ENCODE measurements around the gene DUSP15.

The DUSP15 gene

GRCh38 chr20:31894980-31895675 is 24.8 kb upstream of the DUSP15 start:
- no peak for DNase-seq (ENCODE audit: low read depth in 4 of 4, low spot score in 1 of 4)

DNA sequence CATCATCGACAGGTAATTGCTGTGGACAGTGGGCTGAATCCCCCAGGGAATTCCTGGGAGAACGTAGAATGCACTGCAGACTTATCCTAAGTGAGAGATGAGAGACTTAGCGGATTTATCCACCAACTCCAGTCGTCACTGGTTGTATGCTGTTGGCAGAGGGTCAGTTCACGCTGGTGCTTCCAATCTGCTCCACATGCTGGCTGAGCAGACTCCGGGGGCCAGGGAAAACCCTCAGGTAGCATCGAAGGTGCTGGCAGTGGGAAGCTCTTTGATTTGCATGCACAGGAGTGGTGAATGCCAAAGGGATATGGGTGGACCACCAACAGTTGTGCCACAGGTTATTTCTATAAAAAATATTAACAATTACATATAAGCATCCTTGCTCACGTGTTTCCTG is 20.3 kb upstream of the DUSP15 start:
- no peak for DNase-seq (ENCODE audit: low read depth in 4 of 4, low spot score in 1 of 4)

- no peak for DNase-seq (ENCODE audit: low read depth in 4 of 4, low spot score in 1 of 4)
Observed at GRCh38 chr20:31883829-31884228, 13.5 kb upstream of the DUSP15 start.

- no peak for DNase-seq (ENCODE audit: low read depth in 4 of 4, low spot score in 1 of 4)
Observed at GRCh38 chr20:31881945-31882344, 11.6 kb upstream of the DUSP15 start.

DNA sequence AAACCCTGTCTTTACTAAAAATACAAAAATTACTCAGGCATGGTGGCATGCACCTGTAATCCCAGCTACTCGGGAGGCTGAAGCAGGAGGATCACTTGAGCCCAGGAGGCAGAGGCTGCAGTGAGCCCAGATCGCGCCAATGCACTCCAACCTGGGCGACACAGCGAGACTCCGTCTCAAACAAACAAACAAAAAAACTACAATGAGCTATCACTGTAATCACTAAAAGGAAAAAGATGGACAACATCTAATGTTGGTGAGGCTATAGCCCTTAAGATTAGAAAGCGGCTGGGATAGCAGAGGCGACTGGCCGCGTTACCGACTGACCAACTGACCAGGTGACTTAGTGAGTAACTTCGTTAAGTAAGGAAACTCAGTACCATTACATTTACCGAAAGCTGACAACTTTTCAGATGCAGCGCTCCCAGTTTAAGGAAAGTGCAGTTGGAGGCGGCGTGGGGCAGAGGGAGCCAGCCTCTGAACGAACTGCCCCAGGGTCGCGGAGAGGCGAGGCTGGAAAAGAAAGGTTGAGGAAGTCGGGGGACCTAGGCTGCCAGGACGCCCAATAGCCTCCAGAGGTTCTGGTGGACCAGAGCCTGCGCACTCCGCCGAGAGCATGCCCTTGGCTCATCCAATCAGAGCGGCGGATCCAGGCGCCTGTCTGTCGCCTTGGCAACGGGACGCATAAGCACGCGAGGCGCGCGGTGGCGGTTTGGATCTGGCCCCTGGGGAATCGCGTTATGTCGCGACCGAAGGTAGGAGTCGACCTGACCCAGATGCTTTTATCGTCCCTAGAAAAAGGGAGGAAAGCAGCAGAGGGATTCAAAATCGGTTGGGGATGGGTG is 9.0 kb upstream of the DUSP15 start:
- peak; percentile 59 to 83 (median 70) for DNase-seq (ENCODE audit: low read depth in 4 of 4, low spot score in 1 of 4)

GRCh38 chr20:31877684-31878083 is 7.4 kb upstream of the DUSP15 start:
- no peak for DNase-seq (ENCODE audit: low read depth in 4 of 4, low spot score in 1 of 4)

DNA sequence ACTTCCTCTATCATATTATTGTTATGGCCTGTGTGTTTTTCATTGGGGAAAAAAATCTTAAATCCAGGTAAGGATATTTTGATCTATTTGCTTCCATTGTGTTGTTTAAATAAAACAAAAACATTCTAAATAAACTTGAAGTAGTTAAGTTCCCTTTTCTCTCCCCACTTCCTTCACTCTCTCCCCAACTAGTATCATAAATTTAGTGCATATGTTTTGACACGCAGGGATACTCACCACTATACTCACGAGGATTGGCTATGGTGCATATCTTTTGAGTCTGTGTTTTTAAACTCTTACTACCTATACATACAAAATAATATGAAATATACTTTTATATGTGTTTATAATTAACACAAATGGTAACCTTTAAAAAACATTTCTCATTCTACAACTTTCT is 5.3 kb upstream of the DUSP15 start:
- no peak for DNase-seq (ENCODE audit: low read depth in 4 of 4, low spot score in 1 of 4)

GRCh38 chr20:31872406-31872805 is 2.1 kb upstream of the DUSP15 start:
- no peak for DNase-seq (ENCODE audit: low read depth in 4 of 4, low spot score in 1 of 4)

- DNase-seq (ENCODE audit: low read depth in 4 of 4, low spot score in 1 of 4): no peak
Observed at GRCh38 chr20:31871618-31871954, 1.3 kb upstream of the DUSP15 start.

GRCh38 chr20:31870726-31871617 is 645 bp upstream of the DUSP15 start:
- DNase-seq (ENCODE audit: low read depth in 4 of 4, low spot score in 1 of 4): no peak

DNA sequence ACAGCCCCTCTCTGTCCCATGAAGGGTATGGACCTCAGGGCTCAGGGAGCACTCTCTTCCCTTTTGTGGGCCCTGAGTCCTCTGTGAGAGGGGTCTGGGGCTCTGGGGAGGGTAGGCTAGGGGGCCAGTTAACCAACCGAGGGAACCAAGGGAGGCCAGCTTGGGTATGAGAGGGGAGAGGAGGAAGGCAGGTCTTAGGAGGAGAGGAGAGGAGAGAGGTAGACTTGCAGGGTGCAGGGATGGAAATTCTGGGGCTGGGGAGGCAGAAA is 720 bp downstream of the DUSP15 start:
- DNase-seq (ENCODE audit: low read depth in 4 of 4, low spot score in 1 of 4): no peak

DNA sequence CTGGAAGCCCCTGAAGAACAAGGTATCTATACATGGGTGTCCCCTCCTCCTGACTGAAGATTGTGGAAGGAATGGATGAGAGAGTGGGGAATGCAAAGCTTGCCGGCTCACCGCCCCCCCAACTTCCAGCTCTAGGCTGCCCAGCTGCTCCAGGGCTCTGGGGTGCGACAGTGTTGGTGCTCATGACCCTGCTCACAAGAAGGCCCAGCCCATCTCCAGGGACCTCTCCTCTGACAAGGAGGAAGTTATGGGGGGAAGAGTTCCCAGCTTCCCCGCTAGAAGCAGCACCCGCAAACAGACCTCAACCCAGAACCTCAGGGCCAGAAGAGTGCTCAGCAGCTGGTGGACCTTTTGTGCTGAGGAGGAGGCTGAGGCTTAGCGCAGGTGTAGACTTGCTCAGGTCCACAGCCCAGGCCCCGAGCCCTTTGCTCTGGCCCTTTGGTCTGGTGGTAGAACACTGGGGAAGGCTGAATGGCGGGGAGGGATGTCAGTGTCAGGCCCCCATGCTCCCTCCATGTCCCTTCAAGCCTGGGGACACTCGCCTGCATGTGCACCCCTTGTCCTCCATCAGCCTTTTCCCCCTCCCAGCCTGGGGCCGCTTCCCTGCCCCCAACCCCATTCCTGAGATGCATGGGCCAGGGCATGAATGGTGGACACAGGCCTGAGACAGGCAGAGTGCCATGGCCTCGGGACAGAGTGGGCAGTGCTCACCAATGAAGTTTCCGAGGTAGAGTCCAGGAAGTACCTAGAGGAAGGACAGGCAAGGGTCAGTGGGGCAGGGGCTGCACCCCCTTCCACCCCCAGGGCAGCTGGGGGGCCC is 1.3 kb downstream of the DUSP15 start:
- DNase-seq (ENCODE audit: low read depth in 4 of 4, low spot score in 1 of 4): no peak

GRCh38 chr20:31866221-31866620 is 4.1 kb downstream of the DUSP15 start:
- DNase-seq (ENCODE audit: low read depth in 4 of 4, low spot score in 1 of 4): no peak

- DNase-seq (ENCODE audit: low read depth in 4 of 4, low spot score in 1 of 4): no peak
Observed at GRCh38 chr20:31864521-31865400, 5.6 kb downstream of the DUSP15 start.

- no peak for DNase-seq (ENCODE audit: low read depth in 4 of 4, low spot score in 1 of 4)
Observed at GRCh38 chr20:31863296-31864085, 6.8 kb downstream of the DUSP15 start.

- DNase-seq (ENCODE audit: low read depth in 4 of 4, low spot score in 1 of 4): no peak
Observed at GRCh38 chr20:31862506-31862905, 7.8 kb downstream of the DUSP15 start.

DNA sequence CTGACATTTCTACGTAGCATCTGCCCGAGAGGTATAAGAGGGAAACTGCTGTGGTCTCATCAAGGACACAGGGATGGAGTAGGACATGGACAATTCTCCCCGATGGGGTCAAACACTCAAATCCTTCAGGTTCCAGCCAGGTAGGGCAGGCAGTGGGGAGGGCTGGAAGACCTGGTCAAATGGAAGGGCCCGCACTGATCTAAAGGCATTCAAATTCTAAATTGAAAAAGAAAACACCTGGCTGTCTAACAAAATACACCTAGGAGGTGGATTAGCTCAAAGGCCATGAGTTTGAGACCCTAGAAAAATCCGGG is 8.2 kb downstream of the DUSP15 start:
- DNase-seq (ENCODE audit: low read depth in 4 of 4, low spot score in 1 of 4): no peak

GRCh38 chr20:31861385-31862156 is 8.8 kb downstream of the DUSP15 start:
- DNase-seq (ENCODE audit: low read depth in 4 of 4, low spot score in 1 of 4): peak; percentile 33 to 53 (median 43)

GRCh38 chr20:31861135-31861384 is 9.3 kb downstream of the DUSP15 start:
- no peak for DNase-seq (ENCODE audit: low read depth in 4 of 4, low spot score in 1 of 4)

Data from stimulated activated CD4-positive, alpha-beta T cell treated with anti-CD3 and anti-CD28 coated beads, Interleukin-1b, Interleukin-23, amount 100 ng/mL, for 24 hours (primary cell).